Mesothelial cell of epicardium (in vitro differentiated cells): ENCODE data around the gene TSPOAP1. TPM values are rescaled to one million over a fixed set of nuclear protein-coding genes. Genes with fewer than 3 reads are reported as not detected.

Experiments used
- DNase-seq, 2 experiments: peaks; one replicate each; pipeline ENCODE4 v3.0.0; 2021; ENCODE audit warnings: low spot score in 2 of 2; ENCODE audit not compliant: unreplicated experiment in 2 of 2
- H3K27ac Mint-ChIP-seq: 2 replicates; pipeline ENCODE4 v1.8.0; 2021; ENCODE audit warnings: mixed read lengths
- H3K27me3 Mint-ChIP-seq: 2 replicates; pipeline ENCODE4 v1.8.0; 2021; ENCODE audit warnings: low read depth, mixed read lengths
- H3K36me3 Mint-ChIP-seq: 2 replicates; pipeline ENCODE4 v1.8.0; 2021; ENCODE audit warnings: mixed read lengths
- H3K4me1 Mint-ChIP-seq: 2 replicates; pipeline ENCODE4 v1.8.0; 2021; ENCODE audit warnings: mixed read lengths
- H3K4me3 Mint-ChIP-seq: 2 replicates; pipeline ENCODE4 v1.8.0; 2021; ENCODE audit warnings: mild to moderate bottlenecking, moderate library complexity, mixed read lengths
- H3K9me3 Mint-ChIP-seq: 2 replicates; pipeline ENCODE4 v1.8.0; 2021; ENCODE audit warnings: mixed read lengths
- CTCF ChIP-seq: fragments of 200-600 bp; sonication (generic); IDR thresholded peaks from one replicate; pipeline ENCODE4 v1.5.0; 2021; ENCODE audit warnings: antibody characterized with exemption; ENCODE audit not compliant: unreplicated experiment
- total RNA-seq: library from RNA; stranded (reverse); gene quantifications from 3 replicates; pipeline ENCODE4 v1.2.1, GENCODE V29; 2021

Gene TSPOAP1
- total RNA-seq, 1 donor from 2014 or later = 87.2 TPM

- H3K4me3 Mint-ChIP-seq = no peak overlapping the region
- TF ChIP-seq CTCF = no peak
- no peaks in the 10 kb centered on the region for H3K9me3 Mint-ChIP-seq
- no peaks in the 10 kb centered on the region for H3K4me1 Mint-ChIP-seq
- DNase-seq = no peak
- H3K27me3 Mint-ChIP-seq = peaks cover 47% of the 10 kb centered on the region
- no peak overlapping the region for H3K27ac Mint-ChIP-seq
- no peaks in the 10 kb centered on the region for H3K36me3 Mint-ChIP-seq
Measured at GRCh38 chr17:58268774-58269556, 59.6 kb downstream of the TSPOAP1 start.

GRCh38 chr17:58268326-58268725, 60.3 kb downstream of the TSPOAP1 start:
- H3K36me3 Mint-ChIP-seq = no peaks in the 10 kb centered on the region
- H3K27ac Mint-ChIP-seq = no peak overlapping the region
- no peak overlapping the region for H3K4me3 Mint-ChIP-seq
- H3K4me1 Mint-ChIP-seq = no peaks in the 10 kb centered on the region
- H3K9me3 Mint-ChIP-seq = no peaks in the 10 kb centered on the region
- peak in 1 of 2 experiments; percentile 22 for DNase-seq
- H3K27me3 Mint-ChIP-seq = peaks cover 49% of the 10 kb centered on the region
- TF ChIP-seq CTCF = no peak

- no peaks in the 10 kb centered on the region for H3K4me1 Mint-ChIP-seq
- H3K4me3 Mint-ChIP-seq = no peak overlapping the region
- H3K36me3 Mint-ChIP-seq = no peaks in the 10 kb centered on the region
- no peak overlapping the region for H3K27ac Mint-ChIP-seq
- peak in 1 of 2 experiments; percentile 33 for DNase-seq
- no peak for TF ChIP-seq CTCF
- H3K9me3 Mint-ChIP-seq = no peaks in the 10 kb centered on the region
- H3K27me3 Mint-ChIP-seq = peaks cover 50% of the 10 kb centered on the region
Measured at GRCh38 chr17:58267347-58268324, 61.0 kb downstream of the TSPOAP1 start.

GRCh38 chr17:58265902-58266875, 62.4 kb downstream of the TSPOAP1 start:
- H3K4me3 Mint-ChIP-seq = no peak overlapping the region
- H3K9me3 Mint-ChIP-seq = peaks cover under 1% of the 10 kb centered on the region
- H3K27ac Mint-ChIP-seq = no peak overlapping the region
- no peaks in the 10 kb centered on the region for H3K36me3 Mint-ChIP-seq
- peaks cover 59% of the 10 kb centered on the region for H3K27me3 Mint-ChIP-seq
- no peak for TF ChIP-seq CTCF
- peak in 1 of 2 experiments; percentile 20 for DNase-seq
- H3K4me1 Mint-ChIP-seq = no peaks in the 10 kb centered on the region

- Mint-ChIP-seq H3K27ac (no peak overlapping the region), H3K4me3 (no peak overlapping the region), H3K9me3 (peaks cover 7% of the 10 kb centered on the region), H3K36me3 (no peaks in the 10 kb centered on the region), H3K4me1 (no peaks in the 10 kb centered on the region), H3K27me3 (peaks cover 68% of the 10 kb centered on the region)
- DNase-seq = no peak
- no peak for TF ChIP-seq CTCF
Measured at GRCh38 chr17:58265271-58265670, 63.3 kb downstream of the TSPOAP1 start.
